ENCODE data around the gene XAGE5.
"Not testable (repeated sequence)": the region's sequence is repeated elsewhere in the genome, so short reads cannot be mapped to it uniquely, and the experiment has no call there.

Gene XAGE5

DNA sequence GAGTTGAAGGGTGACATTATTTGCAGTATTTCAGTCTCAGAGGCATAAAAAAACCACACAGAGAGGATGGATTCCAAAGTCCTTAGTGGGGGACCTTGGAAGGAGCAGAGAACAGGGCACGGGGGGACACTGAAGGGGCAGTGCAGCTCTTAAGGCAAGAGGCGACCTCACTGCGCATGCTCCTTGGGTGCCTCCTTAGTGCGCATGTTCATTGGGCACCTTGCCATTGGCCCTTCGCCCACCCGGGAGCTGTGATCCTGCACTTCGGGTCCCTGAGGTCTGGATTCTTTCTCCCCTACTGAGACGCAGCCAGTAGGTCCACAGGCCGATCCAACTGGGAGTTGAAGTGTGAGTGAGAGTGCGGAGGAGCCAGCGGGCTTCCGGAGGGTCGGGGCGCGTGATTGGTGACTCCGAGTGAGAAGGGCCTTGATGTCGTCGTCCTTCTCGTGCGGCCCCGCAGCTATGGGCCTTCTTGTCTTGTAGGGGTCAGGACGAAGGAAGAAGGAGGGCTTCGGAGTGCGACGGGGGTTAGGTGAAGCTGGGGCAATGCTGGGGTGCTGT is at the start of gene XAGE5:
TSS of gene XAGE5 (plus strand) at position 223 of the 561 bp plus-strand sequence. CDS start 1,280 bp downstream, outside the sequence.
- no peak for DNase-seq (ENCODE audit: low read depth in 2 of 2)

DNA sequence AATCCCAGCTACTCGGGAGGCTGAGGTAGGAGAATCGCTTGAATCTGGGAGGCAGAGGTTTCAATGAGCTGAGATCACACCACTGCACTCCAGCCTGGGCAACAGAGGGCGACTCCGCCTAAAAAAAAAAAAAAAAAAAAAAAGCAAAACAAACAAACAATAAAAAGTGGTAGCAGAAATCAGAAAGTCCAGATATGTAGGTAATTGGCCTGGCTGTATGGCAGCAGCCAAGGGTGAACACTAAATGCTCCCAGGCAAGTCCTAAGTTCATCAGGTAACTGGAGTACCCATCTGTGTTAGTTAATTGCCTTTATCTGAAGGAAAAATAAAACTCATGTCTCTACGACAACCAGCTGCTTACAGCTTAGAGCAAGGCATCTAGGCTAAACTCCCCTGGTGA is 45.1 kb upstream of the XAGE5 start:
- not testable (repeated sequence) for DNase-seq (ENCODE audit: low read depth in 2 of 2)

- DNase-seq (ENCODE audit: low read depth in 2 of 2), result not testable (repeated sequence)
Observed at GRCh38 chrX:52773504-52773903, 37.6 kb upstream of the XAGE5 start.

DNA sequence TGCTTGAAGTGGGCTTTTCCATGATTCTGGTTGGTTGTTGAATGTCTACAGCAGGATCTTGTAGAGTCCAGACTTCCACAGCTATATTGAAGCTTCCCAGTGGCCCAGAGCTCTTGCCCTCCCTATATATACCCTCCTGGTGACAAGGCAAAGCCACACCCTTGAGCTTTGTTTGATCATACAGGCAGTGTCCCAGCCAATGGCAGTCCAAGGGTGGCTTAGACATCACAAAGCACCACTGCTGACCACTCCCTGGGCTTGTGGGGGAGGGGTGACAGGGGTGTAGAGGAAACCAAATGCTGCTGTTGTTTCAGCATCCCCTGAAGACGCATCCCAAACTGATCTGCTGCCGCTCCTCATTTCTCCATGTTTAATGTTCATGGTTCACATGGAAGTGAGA is 13.8 kb upstream of the XAGE5 start, which contains the start of gene SPANXN5:
TSS of gene SPANXN5 (minus strand) at position 101 of the 400 bp plus-strand sequence. CDS start at position 22, 79 bp downstream.
- not testable (repeated sequence) for DNase-seq (ENCODE audit: low read depth in 2 of 2)

DNA sequence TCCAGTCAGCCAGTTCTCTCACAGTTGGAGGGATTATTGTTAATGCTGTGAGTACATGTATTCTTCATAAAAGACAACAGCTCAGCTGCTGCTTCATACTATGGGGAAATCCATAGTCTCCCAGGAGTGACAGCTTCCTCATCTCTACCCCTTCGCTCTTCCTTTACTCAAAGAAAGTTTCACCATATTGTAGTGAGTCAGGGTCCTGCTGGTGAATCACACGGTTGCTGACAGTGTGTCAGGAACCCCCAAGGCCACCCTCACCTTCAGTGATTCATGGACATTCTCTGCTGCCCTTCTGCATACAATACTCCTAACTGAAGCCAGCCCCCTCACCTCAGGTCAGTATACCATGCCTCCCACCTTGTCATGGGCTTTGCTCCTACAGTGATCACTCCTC is 6.2 kb upstream of the XAGE5 start:
- DNase-seq (ENCODE audit: low read depth in 2 of 2), result not testable (repeated sequence)

- DNase-seq (ENCODE audit: low read depth in 2 of 2), result no peak
Observed at GRCh38 chrX:52819788-52820187, 8.7 kb downstream of the XAGE5 start.

- no peak for DNase-seq (ENCODE audit: low read depth in 2 of 2)
Observed at GRCh38 chrX:52821079-52821760, 10.1 kb downstream of the XAGE5 start.

DNA sequence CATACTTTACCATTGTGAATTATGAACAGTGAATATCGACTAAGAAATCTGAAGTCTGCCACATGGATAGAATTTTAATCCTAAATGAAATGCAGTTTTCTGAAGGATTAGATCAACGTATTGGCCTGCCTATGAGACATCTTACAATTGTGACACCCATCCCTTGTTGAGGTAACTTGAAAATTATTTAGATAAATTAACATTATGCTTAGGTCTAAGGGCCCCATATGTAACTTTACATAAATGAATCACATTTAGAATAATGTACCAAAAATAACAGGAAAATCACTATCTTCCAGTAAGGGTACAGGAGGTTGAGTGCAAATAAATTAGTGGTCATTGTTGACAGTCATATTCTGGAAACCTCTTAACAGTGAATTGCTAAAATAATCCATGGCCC is 13.5 kb downstream of the XAGE5 start:
- no peak for DNase-seq (ENCODE audit: low read depth in 2 of 2)

DNA sequence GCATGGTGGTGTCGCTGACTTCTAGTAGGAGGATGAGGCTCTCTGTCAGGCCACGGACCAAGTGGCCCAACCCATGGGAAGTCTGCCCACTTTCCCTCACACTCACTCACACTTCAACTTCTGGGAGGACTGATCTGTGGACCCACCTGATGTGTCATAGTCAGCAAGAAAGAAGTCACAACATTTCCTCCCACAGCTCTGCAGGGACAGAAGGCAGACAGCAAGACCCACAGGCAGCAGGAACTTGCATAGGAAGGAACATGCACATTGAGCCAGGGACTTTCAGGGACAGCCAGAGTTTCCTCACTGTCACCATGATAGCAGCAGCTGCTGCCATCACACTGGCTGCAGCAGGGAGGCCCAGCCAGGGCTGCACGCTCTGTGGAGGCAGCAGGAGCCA is 19.5 kb downstream of the XAGE5 start:
- no peak for DNase-seq (ENCODE audit: low read depth in 2 of 2)

- no peak for DNase-seq (ENCODE audit: low read depth in 2 of 2)
Observed at GRCh38 chrX:52839137-52839536, 28.1 kb downstream of the XAGE5 start.

- DNase-seq (ENCODE audit: low read depth in 2 of 2), result not testable (repeated sequence)
Observed at GRCh38 chrX:52843619-52844018, 32.5 kb downstream of the XAGE5 start.

GRCh38 chrX:52852110-52852860 is 41.2 kb downstream of the XAGE5 start:
- no peak for DNase-seq (ENCODE audit: low read depth in 2 of 2)

- DNase-seq (ENCODE audit: low read depth in 2 of 2), result not testable (repeated sequence)
Observed at GRCh38 chrX:52856991-52857525, 46.0 kb downstream of the XAGE5 start.

GRCh38 chrX:52865343-52865998 is 54.4 kb downstream of the XAGE5 start:
- no peak for DNase-seq (ENCODE audit: low read depth in 2 of 2)
